NCI-H146 treated with DMSO at 0.1 percent for 48 hours (cell line): ENCODE measurements around the gene CA5B.
A peak's percentile ranks its signal among the peaks of the same experiment; 100 is the strongest.
"Not testable (repeated sequence)": the region's sequence is repeated elsewhere in the genome, so short reads cannot be mapped to it uniquely, and the experiment has no call there.

Experiments used
- DNase-seq: peaks from one replicate; lab custom pipeline; 2025; ENCODE audit not compliant: unreplicated experiment; lab: John Stamatoyannopoulos, UW

Gene CA5B

DNA sequence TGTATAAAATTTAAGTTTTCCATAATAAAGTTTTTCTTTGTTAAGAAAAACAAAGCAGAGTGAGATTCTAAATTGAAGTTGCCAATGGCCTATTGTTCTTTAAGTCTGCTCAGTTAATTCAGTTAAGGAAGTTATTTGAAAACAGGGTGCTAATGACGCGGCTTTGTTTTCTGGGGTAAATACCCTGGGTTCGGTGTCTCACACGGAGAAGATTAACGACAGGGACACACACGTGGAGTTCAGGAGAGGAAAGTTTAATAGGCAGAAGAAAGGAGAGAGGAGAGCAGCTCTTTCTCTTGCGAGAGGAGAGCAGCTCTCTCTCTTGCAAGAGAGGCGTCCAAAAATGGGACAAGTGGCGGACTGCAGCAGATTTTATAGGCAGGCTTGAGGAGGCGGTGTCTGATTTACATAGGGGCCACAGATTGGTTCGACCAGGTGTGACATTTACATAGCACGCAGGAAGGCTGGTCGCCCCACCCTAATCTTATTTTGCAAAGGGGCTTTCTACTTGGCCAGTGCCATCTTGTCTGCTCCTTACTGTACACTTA is 9.6 kb downstream of the CA5B start:
- no peak for DNase-seq

DNA sequence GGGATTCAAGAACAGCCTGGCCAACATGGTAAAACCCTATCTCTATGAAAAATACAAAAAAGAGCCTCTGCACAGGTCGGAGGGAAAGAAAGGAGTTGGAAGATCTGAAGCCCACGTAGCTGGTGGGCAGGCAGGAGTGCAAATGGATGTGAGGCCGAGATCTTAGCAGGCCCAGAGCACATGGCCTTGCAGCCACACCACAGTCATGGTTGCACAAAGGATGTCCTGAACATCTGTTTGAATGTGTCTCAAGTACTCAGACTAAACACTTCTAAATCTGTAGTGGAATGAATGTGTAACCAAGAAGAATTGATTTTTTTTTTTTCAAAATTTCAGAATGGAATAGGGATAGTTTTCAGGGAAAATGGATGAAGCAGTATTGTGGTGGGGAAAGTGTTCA is 10.8 kb downstream of the CA5B start:
- DNase-seq, result no peak

DNA sequence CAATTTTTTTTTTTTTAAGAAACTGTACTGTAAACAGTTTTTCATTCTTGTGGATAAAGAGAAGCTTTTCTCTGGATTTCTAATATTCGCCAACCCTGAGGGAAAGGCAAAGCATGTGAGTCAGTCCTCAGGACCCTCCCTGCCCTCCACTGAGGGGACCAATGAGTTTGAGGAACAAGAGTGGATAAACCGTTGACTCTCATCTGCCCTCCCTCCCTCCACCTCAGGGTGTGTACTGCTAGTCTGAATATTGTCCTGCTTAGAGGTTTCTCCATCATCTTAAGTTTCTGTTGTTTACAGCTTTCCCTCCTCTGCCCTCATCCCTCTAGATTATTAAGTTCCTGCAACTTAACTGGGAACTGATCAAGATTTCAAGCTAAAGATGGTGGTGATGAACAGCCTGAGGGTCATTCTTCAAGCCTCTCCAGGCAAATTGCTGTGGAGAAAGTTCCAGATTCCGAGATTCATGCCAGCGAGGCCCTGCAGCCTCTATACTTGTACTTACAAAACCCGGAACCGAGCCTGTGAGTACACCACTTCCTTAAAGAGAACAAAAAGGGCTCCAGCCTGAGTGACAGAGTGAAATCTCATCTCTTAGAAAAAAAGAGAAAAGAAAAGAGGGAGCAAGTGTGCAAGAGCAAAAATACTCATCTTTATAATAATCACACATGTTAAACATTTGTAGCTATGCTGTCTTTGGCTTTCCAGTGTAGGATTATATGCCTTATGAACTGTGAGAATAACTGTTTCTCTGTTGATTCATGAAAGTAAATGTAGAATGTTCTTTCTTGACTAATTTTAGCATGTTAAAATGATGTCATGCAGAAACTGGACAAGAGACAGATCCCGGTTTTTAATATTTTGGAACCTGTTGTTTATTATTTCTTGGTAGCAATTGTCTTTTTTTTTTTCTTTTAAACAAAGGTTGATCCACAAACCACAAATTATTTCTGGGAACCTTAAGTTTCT is 11.9 kb downstream of the CA5B start:
- no peak for DNase-seq

DNA sequence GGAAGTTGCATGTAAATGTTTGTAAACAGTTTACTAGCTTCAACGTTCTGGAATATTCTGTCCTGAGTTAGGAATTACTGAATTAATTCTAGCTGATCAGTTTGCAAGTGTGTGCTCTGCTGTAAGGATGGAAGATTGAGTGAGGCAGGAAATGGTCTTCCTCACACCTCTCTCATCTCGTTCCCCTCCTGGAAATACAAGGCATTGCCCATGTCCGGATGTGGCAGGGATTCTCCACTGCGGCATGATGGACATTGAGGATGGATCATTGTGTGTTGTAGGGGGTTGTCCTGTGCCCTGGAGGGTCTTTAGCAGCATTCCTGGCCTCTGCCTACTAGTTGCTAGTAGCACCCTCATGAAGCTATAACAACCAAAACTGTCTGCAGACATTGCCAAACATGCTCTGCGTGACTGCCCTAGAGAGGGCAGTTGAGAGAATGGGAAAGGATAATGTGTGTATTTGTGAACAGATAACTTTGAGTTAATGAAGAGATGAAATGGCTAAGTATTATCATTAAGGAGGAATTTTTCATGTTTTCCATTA is 12.6 kb downstream of the CA5B start:
- DNase-seq, result no peak

DNA sequence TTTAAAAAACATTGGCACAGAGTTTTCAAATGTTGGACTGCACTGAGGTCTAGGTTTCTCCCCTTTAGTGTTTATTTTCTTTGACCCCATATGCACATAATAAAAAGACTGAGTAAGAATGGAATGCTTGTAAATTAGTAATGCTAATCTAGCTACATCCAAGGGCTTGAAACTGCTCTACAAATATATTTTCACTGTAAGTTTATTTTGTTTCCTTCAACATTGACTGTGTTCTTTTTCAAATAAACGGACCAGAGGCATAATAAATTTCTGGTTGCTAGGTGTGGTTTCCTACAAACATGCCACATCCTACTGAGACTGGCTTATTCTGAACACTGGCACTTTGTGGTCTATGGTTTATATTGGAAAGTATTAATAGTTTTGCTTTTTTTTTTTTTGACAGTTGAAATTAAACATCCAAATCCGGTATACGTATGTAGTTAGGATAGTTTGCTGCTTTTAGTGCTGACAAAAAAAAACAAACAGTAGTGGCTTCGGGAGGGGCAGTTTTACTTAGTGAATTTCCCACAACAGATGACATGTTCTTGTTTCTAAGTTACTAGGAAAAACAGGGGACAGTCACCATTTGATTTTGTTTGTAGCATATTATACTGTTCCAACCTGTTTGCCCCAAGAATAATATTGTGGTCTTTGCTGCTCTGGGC is 13.2 kb downstream of the CA5B start:
- DNase-seq, result no peak

DNA sequence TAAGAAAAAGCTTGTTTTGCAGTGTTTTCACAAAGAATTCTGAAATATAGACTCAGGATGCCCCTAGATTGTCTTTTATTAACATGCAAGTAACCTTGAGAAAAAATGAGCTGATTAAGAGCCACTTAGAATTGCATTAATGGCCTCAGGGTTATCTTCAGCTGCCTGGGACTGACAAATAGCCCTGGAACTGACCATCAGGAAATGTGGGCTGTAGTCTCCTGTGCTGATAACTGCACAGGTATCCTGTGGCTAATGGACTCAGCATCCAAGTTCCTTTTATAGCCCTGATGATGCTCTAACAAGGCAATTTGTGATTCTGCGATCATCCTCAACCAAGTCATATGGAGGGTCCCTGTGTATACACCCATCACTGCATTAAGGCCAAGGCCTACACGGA is 17.0 kb downstream of the CA5B start:
- DNase-seq, result no peak

DNA sequence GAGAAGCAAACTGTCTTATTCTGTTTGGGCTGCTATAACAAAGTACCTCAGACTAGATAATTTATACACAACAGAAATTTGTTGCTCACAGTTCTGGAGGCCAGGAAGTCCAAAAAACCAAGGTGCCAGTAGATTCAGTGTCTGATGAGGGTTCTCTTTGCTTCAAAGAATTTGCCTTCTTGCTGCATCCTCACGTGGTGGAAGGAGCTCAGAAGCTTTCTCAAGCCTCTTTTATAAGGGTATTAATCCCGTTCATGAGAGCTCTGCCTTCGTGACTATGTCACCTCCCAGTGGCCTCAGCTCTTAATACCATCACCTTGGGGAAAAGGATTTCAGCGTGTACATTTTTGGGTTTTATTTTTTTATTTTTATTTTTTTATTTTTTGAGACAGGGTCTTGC is 20.1 kb downstream of the CA5B start:
- no peak for DNase-seq

DNA sequence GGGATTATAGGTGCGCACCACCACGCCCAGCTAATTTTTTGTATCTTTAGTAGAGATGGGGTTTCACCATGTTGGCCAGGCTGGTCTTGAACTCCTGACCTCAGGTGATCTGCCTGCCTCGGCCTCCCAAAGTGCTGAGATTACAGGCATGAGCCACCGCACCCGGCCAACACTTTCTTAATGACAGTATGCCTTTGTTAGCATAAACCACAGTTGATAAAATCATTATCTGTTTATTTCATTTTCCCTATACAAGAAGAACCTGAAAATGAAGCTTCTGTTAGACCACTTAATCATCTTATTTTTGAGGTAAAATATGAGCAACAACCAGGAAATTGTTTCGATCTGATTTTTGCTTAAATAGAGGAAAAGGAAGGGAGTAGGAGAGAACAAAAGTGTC is 21.8 kb downstream of the CA5B start:
- DNase-seq, result not testable (repeated sequence)

DNA sequence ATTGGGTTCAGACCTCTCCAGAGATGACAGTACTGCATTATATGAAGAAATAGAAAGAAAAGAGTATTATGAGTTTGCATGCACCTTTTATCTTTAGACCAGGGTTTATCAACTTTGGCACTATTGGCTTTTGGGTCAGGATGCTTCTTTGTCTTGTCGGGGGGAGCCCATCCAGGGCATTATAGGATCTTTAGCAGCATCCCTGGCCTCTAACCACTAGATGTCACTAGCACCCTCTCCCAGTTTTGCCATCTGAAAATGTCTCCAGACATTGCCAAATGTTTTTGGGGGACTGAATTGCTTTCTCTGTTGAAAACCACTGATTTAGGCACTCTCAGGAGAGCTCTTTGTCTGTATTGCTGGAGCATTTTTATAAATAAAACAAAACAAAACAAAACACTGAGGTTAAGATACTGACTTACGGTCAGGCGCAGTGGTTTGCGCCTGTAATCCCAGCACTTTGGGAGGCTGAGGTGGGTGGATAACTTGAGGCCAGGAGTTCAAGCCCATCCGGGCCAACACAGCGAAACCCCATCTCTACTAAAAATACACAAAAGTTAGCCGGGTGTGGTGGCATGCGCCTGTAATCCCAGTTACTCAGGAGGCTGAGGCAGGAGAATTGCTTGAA is 23.6 kb downstream of the CA5B start:
- DNase-seq, result no peak

DNA sequence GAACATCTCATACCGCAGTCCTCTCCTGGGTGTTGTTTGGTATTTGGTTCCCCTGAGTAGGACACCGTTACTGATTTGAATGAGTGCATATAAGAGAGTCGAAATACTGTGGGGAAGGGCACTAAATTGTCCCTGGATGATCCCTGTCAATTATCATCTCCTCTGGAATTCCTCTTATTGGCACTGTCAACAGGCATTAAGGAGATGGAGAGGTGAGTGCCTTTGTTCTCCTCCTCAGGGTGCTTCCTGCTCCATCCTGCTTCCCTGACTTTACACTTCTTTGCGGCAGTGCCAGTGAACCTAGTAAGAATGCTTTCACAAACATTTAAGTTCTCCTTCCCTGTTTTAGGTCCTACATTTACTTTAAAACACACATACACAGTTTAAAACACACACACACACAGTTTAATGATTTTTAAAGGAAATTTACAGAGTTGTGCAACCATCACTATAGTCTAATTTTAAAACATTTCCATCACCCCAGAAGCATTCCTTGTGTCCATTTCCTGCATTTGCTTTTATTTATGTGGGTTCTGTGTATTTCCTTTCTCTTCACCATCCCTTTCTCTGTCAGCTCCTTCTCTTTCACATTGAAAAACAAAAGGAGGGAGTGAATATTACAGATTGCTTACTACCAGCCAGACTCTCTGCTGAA is 31.4 kb downstream of the CA5B start:
- DNase-seq, result no peak

DNA sequence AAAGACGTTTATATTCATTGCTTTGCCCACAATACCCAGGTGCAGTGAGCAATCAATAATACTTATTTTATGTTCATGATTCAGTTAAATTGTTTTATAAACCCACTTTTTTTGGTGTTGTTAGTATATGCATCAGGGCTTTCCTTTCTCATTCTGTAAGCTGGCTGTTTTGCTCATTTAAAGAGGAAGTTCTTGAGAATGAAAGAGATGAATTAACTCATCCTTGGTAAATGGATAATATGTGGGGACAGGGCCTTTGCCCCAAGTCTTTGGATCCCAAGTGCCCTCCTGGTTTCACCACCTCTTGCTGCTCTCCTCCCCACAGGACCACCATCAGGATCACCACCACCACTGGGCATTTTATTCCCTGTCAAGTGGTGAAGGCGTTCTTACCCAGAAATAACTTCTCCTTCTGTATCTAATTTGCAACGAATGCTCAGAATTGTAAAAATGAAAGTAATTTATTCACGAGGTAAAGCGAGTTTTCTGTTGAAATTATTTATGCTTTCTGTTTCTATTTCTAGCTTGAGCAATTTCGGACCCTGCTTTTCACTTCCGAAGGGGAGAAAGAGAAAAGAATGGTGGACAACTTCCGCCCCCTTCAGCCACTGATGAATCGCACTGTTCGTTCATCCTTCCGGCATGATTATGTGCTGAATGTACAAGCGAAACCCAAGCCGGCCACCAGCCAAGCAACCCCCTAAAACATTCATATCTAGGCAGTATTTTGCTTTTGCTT is 44.1 kb downstream of the CA5B start:
- no peak for DNase-seq

DNA sequence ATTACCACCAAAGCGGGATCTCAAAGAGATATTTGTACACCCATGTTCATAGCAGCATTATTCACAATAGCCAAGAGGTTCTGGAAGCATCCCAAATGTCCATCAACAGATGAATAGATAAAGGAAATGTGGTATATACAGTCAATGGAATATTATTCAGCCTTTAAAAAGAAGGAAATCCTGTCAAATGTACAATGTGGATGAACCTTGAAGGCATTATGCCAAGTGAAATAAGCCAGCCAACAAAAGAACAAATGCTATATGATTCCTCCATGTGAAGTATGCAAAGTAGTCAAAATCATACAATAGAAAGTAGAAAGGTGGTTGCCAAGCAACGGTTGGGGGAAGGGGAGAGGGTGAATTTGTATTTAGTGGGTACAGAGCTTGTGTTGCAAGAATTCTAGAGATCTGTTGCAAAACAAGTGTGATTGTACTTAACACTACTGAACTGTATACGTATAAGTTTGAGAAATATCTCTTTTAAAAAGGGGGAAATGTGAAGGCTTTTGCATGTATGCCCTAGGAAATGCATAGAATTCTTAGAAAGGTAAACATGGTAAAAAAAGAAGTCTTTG is 47.2 kb downstream of the CA5B start:
- no peak for DNase-seq

DNA sequence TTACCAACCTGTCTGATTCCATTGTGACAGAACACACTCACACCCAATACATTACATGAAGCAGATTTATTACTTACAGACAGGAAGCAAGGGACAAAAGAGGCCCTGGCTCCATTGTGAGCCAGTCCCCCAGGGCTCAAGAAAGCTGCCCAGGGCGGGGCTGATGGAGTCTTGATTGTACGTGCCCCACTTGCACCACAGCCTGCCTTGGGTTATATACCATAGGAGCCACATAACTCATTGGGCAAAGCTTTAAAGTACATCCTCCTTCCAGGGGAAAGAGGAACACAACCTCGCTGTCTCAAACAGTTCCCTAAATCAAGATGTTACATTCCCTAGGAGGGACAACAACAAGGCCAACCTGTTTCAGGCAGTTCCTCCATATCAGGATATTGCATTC is 48.8 kb downstream of the CA5B start:
- no peak for DNase-seq

DNA sequence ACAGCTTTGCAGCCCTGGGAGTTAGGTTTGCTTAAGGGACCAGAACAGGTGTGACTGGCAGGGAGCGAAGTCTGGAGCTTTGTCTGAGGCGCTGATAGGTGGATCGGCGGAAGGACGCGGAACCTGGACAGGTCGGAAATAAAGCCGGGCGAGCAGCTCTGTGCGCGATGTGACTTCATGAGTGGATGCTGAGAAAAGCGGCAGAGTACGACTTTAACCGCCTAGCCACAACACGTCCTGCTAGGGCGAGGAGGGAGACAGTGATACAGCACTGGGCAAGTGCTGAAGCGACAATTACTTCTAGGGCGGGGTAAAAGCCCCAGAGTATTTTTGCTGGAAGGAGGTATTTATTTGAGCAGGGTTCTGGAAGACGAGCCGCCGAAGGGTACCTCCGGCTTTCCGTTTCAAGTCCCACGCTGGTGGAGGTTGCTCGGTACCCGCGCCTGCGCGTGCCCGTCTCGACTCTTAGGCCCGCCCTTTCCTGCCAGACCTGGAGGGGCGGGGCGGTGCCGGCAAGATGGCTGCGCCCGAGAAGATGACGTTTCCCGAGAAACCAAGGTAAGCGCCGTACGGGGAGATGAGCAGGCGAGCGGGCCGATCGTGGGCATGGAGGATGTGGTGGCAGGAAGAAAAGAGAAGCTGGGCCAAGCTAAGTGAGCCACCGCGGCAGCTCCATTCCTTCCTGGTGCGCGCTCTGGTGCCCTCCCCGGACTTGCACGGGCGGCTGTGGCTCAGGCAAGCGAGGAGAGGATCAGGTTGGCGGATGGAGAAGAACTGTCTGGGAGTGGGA is 52.1 kb downstream of the CA5B start, which contains the start of gene ZRSR2:
Gene ZRSR2 (plus strand): TSS at position 506 of the 790 bp plus-strand sequence. CDS start 12 bp downstream, at position 518.
- peak; percentile 73 for DNase-seq

DNA sequence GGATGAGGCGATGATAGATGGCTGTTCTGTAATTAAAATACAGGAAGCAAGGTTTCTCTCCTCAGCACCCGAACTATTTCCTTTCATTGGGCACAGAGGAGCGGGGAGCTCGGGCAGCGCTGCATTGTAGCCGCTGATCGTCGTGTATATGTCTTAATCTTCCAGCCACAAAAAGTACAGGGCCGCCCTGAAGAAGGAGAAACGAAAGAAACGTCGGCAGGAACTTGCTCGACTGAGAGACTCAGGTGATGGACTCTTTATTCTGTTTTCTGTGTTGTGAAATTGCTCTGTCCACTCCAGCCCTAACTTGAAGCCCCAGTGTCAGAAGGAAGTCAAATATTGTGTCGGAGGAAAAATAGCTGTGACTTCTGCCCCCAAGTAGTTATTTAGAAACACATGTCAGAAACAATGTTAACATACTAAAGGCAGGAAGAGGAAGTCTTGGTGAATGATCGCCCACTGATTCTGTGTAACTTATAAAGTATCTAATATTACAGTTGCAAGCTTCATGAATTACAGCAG is 52.8 kb downstream of the CA5B start:
- no peak for DNase-seq

DNA sequence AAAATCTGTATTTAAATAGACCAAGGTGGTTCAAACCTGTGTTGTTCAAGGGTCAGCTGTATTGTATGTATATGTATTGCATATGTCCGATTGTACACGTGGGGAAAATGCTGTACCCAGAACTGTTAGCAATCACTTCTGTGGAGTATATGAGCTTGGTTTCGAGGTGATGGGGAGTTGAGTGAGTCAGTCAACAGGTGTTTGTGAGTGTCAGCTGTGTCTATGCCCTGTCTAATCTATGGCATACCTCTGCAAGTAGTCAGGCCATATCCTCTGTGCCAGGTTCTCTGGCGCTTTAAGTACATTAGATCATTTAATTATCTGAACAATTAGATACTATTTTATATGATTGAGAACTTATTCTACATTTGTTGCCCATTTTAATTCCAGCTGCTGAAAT is 59.6 kb downstream of the CA5B start:
- DNase-seq, result no peak

DNA sequence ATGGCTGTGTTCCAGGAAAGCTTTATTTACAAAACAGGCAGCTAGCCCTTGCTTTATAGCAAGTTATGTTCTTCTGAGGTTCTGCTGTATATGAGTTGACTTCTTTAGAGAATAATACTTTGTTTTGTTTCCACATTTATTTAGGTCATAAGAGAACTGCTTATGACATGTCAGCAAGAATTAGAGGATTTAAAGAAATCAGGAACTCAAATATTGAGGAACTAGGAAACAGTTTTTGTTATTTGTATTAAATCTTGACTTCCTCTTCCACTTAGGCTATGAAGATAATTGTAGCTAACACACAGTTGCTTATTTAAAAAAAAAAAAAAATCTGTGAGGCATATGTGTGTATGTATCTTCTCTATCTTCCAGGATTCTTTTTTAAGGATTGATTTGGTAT is 66.5 kb downstream of the CA5B start:
- no peak for DNase-seq

DNA sequence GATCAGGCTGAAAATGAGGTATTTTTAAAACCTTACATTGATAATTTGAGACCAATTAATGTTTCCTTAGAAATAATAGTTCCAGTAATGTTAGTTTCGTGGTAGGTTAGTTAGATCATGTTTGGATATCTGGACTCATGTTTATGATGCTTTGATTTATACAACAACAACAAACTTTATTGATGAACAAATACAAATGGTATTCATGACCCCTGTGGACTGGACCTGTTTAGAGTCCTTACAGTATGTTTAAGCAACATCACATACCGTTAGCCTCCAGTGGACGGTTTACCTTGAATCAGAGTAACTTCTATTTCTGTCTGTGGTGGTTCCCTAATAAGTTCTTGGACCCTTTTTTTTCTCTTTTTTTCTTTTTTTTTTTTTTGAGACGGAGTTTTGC is 70.2 kb downstream of the CA5B start:
- DNase-seq, result no peak
